Body of pancreas (tissue), 4 donors: ENCODE results near the gene CST9. TPM values are rescaled to one million over a fixed set of nuclear protein-coding genes. Genes with fewer than 3 reads are reported as not detected.

ENCODE experiments used
- ATAC-seq: fragments of 150-250 bp; one replicate; pipeline ENCODE4 v1.9.1; 2016
- DNase-seq, 4 donors: peaks; one replicate each; pipeline ENCODE4 v3.0.0-alpha.2; 2019
- H3K27ac ChIP-seq, 4 donors: fragments of 200-600 bp; sonication (generic); 1 replicate in 3 of 4; 2 replicates in 1 of 4; pipeline versions ENCODE4 v1.5.1 to v1.6.1; 2016 to 2019; ENCODE audit warnings: mild to moderate bottlenecking in 1 of 4, mixed read lengths in 1 of 4, moderate library complexity in 1 of 4
- H3K27me3 ChIP-seq, 2 donors: fragments of 200-600 bp; sonication (generic); one replicate each; pipeline ENCODE4 v1.6.0; 2016; ENCODE audit warnings: mild to moderate bottlenecking in 1 of 2
- H3K36me3 ChIP-seq, 2 donors: fragments of 200-600 bp; sonication (generic); replicated peaks in 1 of 2; 2 replicates each; pipeline ENCODE4 v1.5.1; 2016; ENCODE audit warnings: low read depth in 2 of 2; ENCODE audit not compliant: insufficient read depth in 1 of 2
- H3K4me1 ChIP-seq: fragments of 200-600 bp; sonication (generic); one replicate; pipeline ENCODE4 v1.6.0; 2016
- H3K4me3 ChIP-seq, 2 donors: fragments of 200-600 bp; sonication (generic); 1 replicate in 1 of 2; 2 replicates in 1 of 2; pipeline ENCODE4 v1.5.1; 2016 to 2019
- H3K9me3 ChIP-seq, 3 donors: fragments of 200-600 bp; sonication (generic); 1 replicate in 2 of 3; 2 replicates in 1 of 3; pipeline ENCODE4 v1.5.1; 2016
- CTCF ChIP-seq, 7 experiments: fragments of 450-650 bp in 4 of 7; fragments of 200-600 bp in 3 of 7; sonication (generic) in 3 of 7; IDR thresholded peaks; one replicate each; pipeline ENCODE4 v1.5.1; 2016 to 2019; ENCODE audit warnings: antibody characterized with exemption in 7 of 7
- POLR2A ChIP-seq, 3 donors: fragments of 450-650 bp; IDR thresholded peaks; one replicate each; pipeline ENCODE4 v1.6.1; 2016; ENCODE audit warnings: antibody characterized with exemption in 3 of 3, mild to moderate bottlenecking in 2 of 3
- WGBS, 2 donors: methylation state at CpG; one replicate each; pipeline ENCODE4 v1.1.5; 2017; 5-methylcytosine and 5-hydroxymethylcytosine counted together
- intact Hi-C: fragments of 100-400 bp; cut with DNase I; formaldehyde crosslinking; loops from one replicate; pipeline ENCODE4 v1.15.1; 2023
- total RNA-seq, 2 donors: library from RNA; depleted of rRNA; stranded (reverse); fragments of >200 nt; gene quantifications; one replicate each; pipeline ENCODE4 v1.1.0, GENCODE V29; 2016

Gene CST9
- total RNA-seq, 2 donors from 2014 or later = 3.6 TPM; not detected in 1

- intact Hi-C loops = no loop called here
- H3K4me3 ChIP-seq = no peak overlapping the region
- WGBS, 2 donors = 24 to 43% methylated on average over 2 of the region's 2 CpGs
- no peak for DNase-seq
- no peaks in the 10 kb centered on the region for H3K9me3 ChIP-seq
- ATAC-seq = no peak
- no peaks in the 10 kb centered on the region for H3K4me1 ChIP-seq
- H3K27me3 ChIP-seq = no peaks in the 10 kb centered on the region
- H3K27ac ChIP-seq = no peak overlapping the region
- no peaks in the 10 kb centered on the region for H3K36me3 ChIP-seq
- TF ChIP-seq CTCF (IDR thresholded peaks at IDR 0.05) = no peak
- no peak for TF ChIP-seq POLR2A (IDR thresholded peaks at IDR 0.05)
These were observed 3.5 kb downstream of the CST9 start for GRCh38 chr20:23602241-23602640.

- H3K9me3 ChIP-seq = no peaks in the 10 kb centered on the region
- intact Hi-C loops = no loop called here
- no peak overlapping the region for H3K27ac ChIP-seq
- H3K27me3 ChIP-seq = no peaks in the 10 kb centered on the region
- WGBS, 2 donors = 58 to 68% methylated on average over 4 of the region's 4 CpGs
- DNase-seq = no peak
- no peak overlapping the region for H3K4me3 ChIP-seq
- TF ChIP-seq CTCF (IDR thresholded peaks at IDR 0.05) (no peak), POLR2A (IDR thresholded peaks at IDR 0.05) (no peak)
- no peaks in the 10 kb centered on the region for H3K36me3 ChIP-seq
- no peaks in the 10 kb centered on the region for H3K4me1 ChIP-seq
- ATAC-seq = no peak
These were observed 4.0 kb downstream of the CST9 start for GRCh38 chr20:23601715-23602114.

GRCh38 chr20:23598481-23598880, 7.2 kb downstream of the CST9 start:
- Histone ChIP-seq H3K9me3 (no peaks in the 10 kb centered on the region), H3K27me3 (no peaks in the 10 kb centered on the region), H3K27ac (no peak overlapping the region), H3K4me3 (peak overlapping the region in 1 of 2 donors; percentile 3), H3K4me1 (no peaks in the 10 kb centered on the region), H3K36me3 (no peaks in the 10 kb centered on the region)
- ATAC-seq (no peak), DNase-seq (no peak)
- TF ChIP-seq CTCF (IDR thresholded peaks at IDR 0.05) (no peak), POLR2A (IDR thresholded peaks at IDR 0.05) (no peak)
- intact Hi-C loops = no loop called here

- Histone ChIP-seq H3K36me3 (no peaks in the 10 kb centered on the region), H3K27me3 (no peaks in the 10 kb centered on the region), H3K9me3 (no peaks in the 10 kb centered on the region), H3K4me1 (no peaks in the 10 kb centered on the region), H3K4me3 (no peak overlapping the region), H3K27ac (no peak overlapping the region)
- ATAC-seq (no peak), DNase-seq (no peak)
- no peak for TF ChIP-seq POLR2A (IDR thresholded peaks at IDR 0.05)
- no peak for TF ChIP-seq CTCF (IDR thresholded peaks at IDR 0.05)
- WGBS, 2 donors = 40 to 44% methylated on average over 2 of the region's 2 CpGs
- intact Hi-C loops = no loop called here
These were observed 9.0 kb downstream of the CST9 start for GRCh38 chr20:23596579-23597250.

GRCh38 chr20:23595941-23596340, 9.8 kb downstream of the CST9 start:
- H3K4me1 ChIP-seq = no peaks in the 10 kb centered on the region
- no peaks in the 10 kb centered on the region for H3K36me3 ChIP-seq
- no peak overlapping the region for H3K4me3 ChIP-seq
- 64 to 76% methylated on average over 1 of the region's 1 CpG for WGBS, 2 donors
- no peak overlapping the region for H3K27ac ChIP-seq
- DNase-seq = no peak
- no peaks in the 10 kb centered on the region for H3K9me3 ChIP-seq
- no peak for TF ChIP-seq CTCF (IDR thresholded peaks at IDR 0.05)
- no peak for TF ChIP-seq POLR2A (IDR thresholded peaks at IDR 0.05)
- no peak for ATAC-seq
- intact Hi-C loops = no loop called here
- no peaks in the 10 kb centered on the region for H3K27me3 ChIP-seq
